ENCODE results near the gene CRACDL.

Gene CRACDL, protein sequence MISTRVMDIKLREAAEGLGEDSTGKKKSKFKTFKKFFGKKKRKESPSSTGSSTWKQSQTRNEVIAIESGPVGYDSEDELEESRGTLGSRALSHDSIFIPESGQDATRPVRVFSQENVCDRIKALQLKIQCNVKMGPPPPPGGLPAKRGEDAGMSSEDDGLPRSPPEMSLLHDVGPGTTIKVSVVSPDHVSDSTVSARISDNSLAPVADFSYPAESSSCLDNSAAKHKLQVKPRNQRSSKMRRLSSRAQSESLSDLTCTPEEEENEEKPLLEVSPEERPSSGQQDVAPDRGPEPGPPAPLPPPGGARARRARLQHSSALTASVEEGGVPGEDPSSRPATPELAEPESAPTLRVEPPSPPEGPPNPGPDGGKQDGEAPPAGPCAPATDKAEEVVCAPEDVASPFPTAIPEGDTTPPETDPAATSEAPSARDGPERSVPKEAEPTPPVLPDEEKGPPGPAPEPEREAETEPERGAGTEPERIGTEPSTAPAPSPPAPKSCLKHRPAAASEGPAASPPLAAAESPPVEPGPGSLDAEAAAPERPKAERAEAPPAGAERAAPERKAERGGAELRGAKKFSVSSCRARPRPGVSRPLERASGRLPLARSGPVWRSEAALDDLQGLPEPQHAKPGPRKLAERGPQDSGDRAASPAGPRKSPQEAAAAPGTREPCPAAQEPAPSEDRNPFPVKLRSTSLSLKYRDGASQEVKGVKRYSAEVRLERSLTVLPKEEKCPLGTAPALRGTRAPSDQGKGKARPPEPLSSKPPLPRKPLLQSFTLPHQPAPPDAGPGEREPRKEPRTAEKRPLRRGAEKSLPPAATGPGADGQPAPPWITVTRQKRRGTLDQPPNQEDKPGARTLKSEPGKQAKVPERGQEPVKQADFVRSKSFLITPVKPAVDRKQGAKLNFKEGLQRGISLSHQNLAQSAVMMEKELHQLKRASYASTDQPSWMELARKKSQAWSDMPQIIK

GRCh38 chr2:98935777-98936352 is at the start of gene CRACDL:
TSS of gene CRACDL (minus strand) at chr2:98936225. CDS start at chr2:98846800, 89,425 bp downstream.
- TF ChIP-seq, protein P1, sequence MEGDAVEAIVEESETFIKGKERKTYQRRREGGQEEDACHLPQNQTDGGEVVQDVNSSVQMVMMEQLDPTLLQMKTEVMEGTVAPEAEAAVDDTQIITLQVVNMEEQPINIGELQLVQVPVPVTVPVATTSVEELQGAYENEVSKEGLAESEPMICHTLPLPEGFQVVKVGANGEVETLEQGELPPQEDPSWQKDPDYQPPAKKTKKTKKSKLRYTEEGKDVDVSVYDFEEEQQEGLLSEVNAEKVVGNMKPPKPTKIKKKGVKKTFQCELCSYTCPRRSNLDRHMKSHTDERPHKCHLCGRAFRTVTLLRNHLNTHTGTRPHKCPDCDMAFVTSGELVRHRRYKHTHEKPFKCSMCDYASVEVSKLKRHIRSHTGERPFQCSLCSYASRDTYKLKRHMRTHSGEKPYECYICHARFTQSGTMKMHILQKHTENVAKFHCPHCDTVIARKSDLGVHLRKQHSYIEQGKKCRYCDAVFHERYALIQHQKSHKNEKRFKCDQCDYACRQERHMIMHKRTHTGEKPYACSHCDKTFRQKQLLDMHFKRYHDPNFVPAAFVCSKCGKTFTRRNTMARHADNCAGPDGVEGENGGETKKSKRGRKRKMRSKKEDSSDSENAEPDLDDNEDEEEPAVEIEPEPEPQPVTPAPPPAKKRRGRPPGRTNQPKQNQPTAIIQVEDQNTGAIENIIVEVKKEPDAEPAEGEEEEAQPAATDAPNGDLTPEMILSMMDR (IDR thresholded peaks at IDR 0.05) = no peak

- TF ChIP-seq, protein P1 (IDR thresholded peaks at IDR 0.05) = no peak
Observed at GRCh38 chr2:98975611-98976010, 39.6 kb upstream of the CRACDL start.

DNA sequence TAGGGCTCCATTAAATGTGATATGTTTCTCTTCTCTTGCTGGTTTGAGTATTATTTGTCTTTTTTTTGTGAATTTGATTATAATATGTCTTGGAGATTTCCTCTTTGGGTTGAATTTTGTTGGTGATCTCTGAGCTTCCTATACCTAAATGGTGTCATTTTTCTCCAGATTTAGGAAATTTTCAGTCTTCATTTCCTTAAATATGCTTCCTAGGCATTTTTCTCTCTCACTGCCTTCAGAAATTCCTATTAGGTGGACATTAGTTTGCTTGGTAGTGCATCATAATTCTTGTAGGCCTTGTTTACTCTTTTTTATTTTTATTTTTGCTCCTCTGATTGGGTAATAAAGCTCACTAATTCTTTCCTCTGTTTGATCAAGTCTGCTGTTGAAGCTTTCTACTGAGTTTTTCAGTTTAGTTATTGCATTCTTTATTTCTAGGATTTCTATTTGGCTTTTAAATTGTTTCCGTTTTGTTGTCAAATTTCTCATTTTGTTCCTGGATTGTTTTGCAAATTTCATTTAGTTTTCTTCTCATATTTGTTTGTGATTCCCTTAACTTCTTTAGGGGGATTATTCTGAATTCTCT is 36.6 kb upstream of the CRACDL start:
- TF ChIP-seq, protein P1 (IDR thresholded peaks at IDR 0.05) = no peak

- TF ChIP-seq, protein P1 (IDR thresholded peaks at IDR 0.05) = no peak
Observed at GRCh38 chr2:98959810-98960507, 23.9 kb upstream of the CRACDL start.

GRCh38 chr2:98952966-98953365 is 16.9 kb upstream of the CRACDL start:
- TF ChIP-seq, protein P1 (IDR thresholded peaks at IDR 0.05) = no peak

- TF ChIP-seq, protein P1 (IDR thresholded peaks at IDR 0.05) = no peak
Observed at GRCh38 chr2:98948956-98949739, 13.1 kb upstream of the CRACDL start.
